ENCODE measurements around the gene TNIP2. TPM values are rescaled to one million over a fixed set of nuclear protein-coding genes. Genes with fewer than 3 reads are reported as not detected.

Gene TNIP2
- total and polyA plus RNA-seq, 2 of the 13 experiments (the other 11 are each of a cell fraction or from before 2014, with no cell fraction given) = 25.6 to 38.0 TPM

DNA sequence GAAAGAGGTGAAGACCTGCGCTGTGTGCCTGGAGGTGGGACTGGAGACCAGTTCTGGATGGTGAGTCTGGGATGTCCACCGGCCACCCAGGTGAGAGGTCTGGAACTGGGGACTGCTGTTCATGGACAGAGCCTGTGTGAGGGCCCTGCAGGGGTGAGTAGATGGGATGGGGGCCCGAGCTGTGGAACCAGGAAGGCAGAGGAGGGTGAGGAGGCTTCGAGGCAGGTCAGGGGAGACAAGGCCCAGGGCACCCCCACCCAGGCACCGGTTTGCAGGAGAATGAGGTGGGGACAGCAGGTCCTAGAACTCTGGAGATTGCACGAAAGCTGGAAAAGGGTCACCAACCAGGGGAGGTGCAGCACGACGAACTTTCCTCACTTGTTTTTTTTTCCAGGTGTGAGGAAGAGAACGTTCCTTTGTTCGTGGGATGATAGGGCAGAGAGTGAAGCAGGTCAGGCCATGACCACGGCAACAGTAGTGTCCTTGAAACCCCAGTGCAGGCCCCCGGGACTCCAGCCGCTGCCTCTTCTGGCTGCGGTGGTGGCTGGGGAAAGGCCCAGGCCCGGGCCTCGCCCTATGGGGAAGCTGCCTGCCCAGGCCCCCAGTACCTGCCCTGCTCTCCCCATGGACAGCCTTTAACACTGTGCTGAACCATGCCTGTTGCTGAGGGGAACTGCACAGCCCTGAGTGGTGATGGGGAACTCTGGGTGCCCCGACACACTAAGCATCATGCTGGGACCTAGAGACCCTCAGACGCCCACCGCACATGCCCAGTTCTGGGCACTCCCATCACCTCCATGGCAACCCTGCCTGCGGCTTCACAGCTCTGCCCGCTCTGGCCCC, 22.9 kb downstream of the TNIP2 start (continued):
- TF ChIP-seq, protein P1, sequence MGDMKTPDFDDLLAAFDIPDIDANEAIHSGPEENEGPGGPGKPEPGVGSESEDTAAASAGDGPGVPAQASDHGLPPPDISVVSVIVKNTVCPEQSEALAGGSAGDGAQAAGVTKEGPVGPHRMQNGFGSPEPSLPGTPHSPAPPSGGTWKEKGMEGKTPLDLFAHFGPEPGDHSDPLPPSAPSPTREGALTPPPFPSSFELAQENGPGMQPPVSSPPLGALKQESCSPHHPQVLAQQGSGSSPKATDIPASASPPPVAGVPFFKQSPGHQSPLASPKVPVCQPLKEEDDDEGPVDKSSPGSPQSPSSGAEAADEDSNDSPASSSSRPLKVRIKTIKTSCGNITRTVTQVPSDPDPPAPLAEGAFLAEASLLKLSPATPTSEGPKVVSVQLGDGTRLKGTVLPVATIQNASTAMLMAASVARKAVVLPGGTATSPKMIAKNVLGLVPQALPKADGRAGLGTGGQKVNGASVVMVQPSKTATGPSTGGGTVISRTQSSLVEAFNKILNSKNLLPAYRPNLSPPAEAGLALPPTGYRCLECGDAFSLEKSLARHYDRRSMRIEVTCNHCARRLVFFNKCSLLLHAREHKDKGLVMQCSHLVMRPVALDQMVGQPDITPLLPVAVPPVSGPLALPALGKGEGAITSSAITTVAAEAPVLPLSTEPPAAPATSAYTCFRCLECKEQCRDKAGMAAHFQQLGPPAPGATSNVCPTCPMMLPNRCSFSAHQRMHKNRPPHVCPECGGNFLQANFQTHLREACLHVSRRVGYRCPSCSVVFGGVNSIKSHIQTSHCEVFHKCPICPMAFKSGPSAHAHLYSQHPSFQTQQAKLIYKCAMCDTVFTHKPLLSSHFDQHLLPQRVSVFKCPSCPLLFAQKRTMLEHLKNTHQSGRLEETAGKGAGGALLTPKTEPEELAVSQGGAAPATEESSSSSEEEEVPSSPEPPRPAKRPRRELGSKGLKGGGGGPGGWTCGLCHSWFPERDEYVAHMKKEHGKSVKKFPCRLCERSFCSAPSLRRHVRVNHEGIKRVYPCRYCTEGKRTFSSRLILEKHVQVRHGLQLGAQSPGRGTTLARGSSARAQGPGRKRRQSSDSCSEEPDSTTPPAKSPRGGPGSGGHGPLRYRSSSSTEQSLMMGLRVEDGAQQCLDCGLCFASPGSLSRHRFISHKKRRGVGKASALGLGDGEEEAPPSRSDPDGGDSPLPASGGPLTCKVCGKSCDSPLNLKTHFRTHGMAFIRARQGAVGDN (CRISPR knock-in tag; IDR thresholded peaks at IDR 0.05) = peak; percentile 93
- TF ChIP-seq KLF11 (CRISPR knock-in tag; IDR thresholded peaks at IDR 0.05) = no peak
- no peak for TF ChIP-seq RFX1 (IDR thresholded peaks at IDR 0.05)
- TF ChIP-seq TRIM24 (CRISPR knock-in tag; IDR thresholded peaks at IDR 0.05) = no peak
- TF ChIP-seq, protein P2, sequence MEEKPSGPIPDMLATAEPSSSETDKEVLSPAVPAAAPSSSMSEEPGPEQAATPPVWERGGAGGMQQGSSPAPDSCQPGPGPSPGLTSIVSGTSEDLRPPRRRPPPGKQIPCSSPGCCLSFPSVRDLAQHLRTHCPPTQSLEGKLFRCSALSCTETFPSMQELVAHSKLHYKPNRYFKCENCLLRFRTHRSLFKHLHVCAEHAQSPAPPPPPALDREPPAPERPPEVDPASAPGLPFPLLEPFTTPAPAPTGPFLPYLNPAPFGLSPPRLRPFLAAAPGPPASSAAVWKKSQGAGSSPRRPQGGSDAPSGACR (CRISPR knock-in tag; IDR thresholded peaks at IDR 0.05) = 0 out of 2 replicates have a peak, but pooled peaks have one; percentile 44
- TF ChIP-seq BORCS8-MEF2B (CRISPR knock-in tag; IDR thresholded peaks at IDR 0.05) = no peak
- no peak for TF ChIP-seq MYC (CRISPR knock-in tag; IDR thresholded peaks at IDR 0.05; ENCODE audit: borderline replicate concordance)
- peak; percentile 23 for TF ChIP-seq TEAD3 (CRISPR knock-in tag; optimal IDR thresholded peaks at IDR 0.05; ENCODE audit: borderline replicate concordance)
- TF ChIP-seq, protein P3, sequence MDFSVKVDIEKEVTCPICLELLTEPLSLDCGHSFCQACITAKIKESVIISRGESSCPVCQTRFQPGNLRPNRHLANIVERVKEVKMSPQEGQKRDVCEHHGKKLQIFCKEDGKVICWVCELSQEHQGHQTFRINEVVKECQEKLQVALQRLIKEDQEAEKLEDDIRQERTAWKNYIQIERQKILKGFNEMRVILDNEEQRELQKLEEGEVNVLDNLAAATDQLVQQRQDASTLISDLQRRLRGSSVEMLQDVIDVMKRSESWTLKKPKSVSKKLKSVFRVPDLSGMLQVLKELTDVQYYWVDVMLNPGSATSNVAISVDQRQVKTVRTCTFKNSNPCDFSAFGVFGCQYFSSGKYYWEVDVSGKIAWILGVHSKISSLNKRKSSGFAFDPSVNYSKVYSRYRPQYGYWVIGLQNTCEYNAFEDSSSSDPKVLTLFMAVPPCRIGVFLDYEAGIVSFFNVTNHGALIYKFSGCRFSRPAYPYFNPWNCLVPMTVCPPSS (IDR thresholded peaks at IDR 0.05) = no peak
- TF ChIP-seq, protein P4, sequence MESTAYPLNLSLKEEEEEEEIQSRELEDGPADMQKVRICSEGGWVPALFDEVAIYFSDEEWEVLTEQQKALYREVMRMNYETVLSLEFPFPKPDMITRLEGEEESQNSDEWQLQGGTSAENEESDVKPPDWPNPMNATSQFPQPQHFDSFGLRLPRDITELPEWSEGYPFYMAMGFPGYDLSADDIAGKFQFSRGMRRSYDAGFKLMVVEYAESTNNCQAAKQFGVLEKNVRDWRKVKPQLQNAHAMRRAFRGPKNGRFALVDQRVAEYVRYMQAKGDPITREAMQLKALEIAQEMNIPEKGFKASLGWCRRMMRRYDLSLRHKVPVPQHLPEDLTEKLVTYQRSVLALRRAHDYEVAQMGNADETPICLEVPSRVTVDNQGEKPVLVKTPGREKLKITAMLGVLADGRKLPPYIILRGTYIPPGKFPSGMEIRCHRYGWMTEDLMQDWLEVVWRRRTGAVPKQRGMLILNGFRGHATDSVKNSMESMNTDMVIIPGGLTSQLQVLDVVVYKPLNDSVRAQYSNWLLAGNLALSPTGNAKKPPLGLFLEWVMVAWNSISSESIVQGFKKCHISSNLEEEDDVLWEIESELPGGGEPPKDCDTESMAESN (CRISPR knock-in tag; conservative IDR thresholded peaks at IDR 0.05) = no peak
- TF ChIP-seq, protein P5, sequence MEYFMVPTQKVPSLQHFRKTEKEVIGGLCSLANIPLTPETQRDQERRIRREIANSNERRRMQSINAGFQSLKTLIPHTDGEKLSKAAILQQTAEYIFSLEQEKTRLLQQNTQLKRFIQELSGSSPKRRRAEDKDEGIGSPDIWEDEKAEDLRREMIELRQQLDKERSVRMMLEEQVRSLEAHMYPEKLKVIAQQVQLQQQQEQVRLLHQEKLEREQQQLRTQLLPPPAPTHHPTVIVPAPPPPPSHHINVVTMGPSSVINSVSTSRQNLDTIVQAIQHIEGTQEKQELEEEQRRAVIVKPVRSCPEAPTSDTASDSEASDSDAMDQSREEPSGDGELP (IDR thresholded peaks at IDR 0.05; ENCODE audit: borderline replicate concordance, low read depth) = no peak
- TF ChIP-seq, protein P6, sequence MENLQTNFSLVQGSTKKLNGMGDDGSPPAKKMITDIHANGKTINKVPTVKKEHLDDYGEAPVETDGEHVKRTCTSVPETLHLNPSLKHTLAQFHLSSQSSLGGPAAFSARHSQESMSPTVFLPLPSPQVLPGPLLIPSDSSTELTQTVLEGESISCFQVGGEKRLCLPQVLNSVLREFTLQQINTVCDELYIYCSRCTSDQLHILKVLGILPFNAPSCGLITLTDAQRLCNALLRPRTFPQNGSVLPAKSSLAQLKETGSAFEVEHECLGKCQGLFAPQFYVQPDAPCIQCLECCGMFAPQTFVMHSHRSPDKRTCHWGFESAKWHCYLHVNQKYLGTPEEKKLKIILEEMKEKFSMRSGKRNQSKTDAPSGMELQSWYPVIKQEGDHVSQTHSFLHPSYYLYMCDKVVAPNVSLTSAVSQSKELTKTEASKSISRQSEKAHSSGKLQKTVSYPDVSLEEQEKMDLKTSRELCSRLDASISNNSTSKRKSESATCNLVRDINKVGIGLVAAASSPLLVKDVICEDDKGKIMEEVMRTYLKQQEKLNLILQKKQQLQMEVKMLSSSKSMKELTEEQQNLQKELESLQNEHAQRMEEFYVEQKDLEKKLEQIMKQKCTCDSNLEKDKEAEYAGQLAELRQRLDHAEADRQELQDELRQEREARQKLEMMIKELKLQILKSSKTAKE (CRISPR knock-in tag; IDR thresholded peaks at IDR 0.05; ENCODE audit: borderline replicate concordance) = no peak
- TF ChIP-seq SAP130 (CRISPR knock-in tag; IDR thresholded peaks at IDR 0.05; ENCODE audit: low read depth) = peak; percentile 44; the same call in 1 of the 2 replicates
- peak; percentile 73 for TF ChIP-seq PHF21A (CRISPR knock-in tag; IDR thresholded peaks at IDR 0.05)
- no peak for TF ChIP-seq RBAK (CRISPR knock-in tag; IDR thresholded peaks at IDR 0.05)
- no peak for TF ChIP-seq ZSCAN12 (CRISPR knock-in tag; IDR thresholded peaks at IDR 0.05)
- no peak for TF ChIP-seq ZNF382 (CRISPR knock-in tag; IDR thresholded peaks at IDR 0.05; ENCODE audit: borderline replicate concordance)
- no peak for TF ChIP-seq ZNF749 (CRISPR knock-in tag; IDR thresholded peaks at IDR 0.05; ENCODE audit: borderline replicate concordance)
